GM12878 (cell line): ENCODE results near the gene APOA5. TPM values are rescaled to one million over a fixed set of nuclear protein-coding genes. Genes with fewer than 3 reads are reported as not detected.

ENCODE experiments used
- ATF3 ChIP-seq: IDR thresholded peaks from 2 replicates; pipeline ENCODE4 v1.6.1; 2011; ENCODE audit warnings: low read depth, mild to moderate bottlenecking, low read length, moderate library complexity, borderline replicate concordance; ENCODE audit errors: extremely low read depth
- BCL3 ChIP-seq: IDR thresholded peaks from 2 replicates; pipeline ENCODE4 v1.6.1; 2011; ENCODE audit warnings: borderline replicate concordance, low read depth, mild to moderate bottlenecking, moderate library complexity, low read length; ENCODE audit not compliant: insufficient read depth, poor library complexity, severe bottlenecking
- BHLHE40 ChIP-seq, 2 experiments: fragments of 450-650 bp in 1 of 2; IDR thresholded peaks; 2 replicates each; pipeline ENCODE4 v1.6.1; 2011 to 2017; ENCODE audit warnings: low read depth in 2 of 2, borderline replicate concordance in 1 of 2, improper control_type of control experiment in 1 of 2, low read length in 1 of 2, mild to moderate bottlenecking in 1 of 2
- FOXM1 ChIP-seq: IDR thresholded peaks from 2 replicates; pipeline ENCODE4 v1.6.1; 2012; ENCODE audit warnings: low read depth, mild to moderate bottlenecking, inconsistent platforms, low read length, moderate library complexity
- GABPA ChIP-seq: IDR thresholded peaks from 2 replicates; pipeline ENCODE4 v1.6.1; 2014; ENCODE audit warnings: antibody characterized with exemption, low read depth, mild to moderate bottlenecking, inconsistent platforms
- IKZF1 ChIP-seq: fragments of 450-650 bp; conservative IDR thresholded peaks from 2 replicates; pipeline ENCODE4 v1.6.1; 2017; ENCODE audit warnings: antibody characterized with exemption, mild to moderate bottlenecking
- MTA2 ChIP-seq: fragments of 450-650 bp; IDR thresholded peaks from 2 replicates; pipeline ENCODE4 v1.6.1; 2016; ENCODE audit warnings: low read depth, mild to moderate bottlenecking, moderate library complexity
- POLR2AphosphoS2 ChIP-seq: IDR thresholded peaks from 2 replicates; pipeline ENCODE4 v1.6.1; 2011; ENCODE audit warnings: low read depth, mild to moderate bottlenecking, low read length, improper control_type of control experiment, moderate library complexity
- POU2F2 ChIP-seq: IDR thresholded peaks from 3 replicates; pipeline ENCODE4 v1.6.1; 2011; ENCODE audit warnings: low read depth, mild to moderate bottlenecking, low read length, borderline replicate concordance
- RAD21 ChIP-seq: IDR thresholded peaks from 2 replicates; pipeline ENCODE4 v1.6.1; 2011; ENCODE audit warnings: mild to moderate bottlenecking, low read depth, low read length, moderate library complexity; ENCODE audit not compliant: insufficient read depth
- RBBP5 ChIP-seq: fragments of 200-600 bp; sonication (generic); conservative IDR thresholded peaks from 2 replicates; pipeline ENCODE4 v1.6.1; 2016
- RELA ChIP-seq: fragments of 450-650 bp; IDR thresholded peaks from 2 replicates; pipeline ENCODE4 v1.8.0; 2014; ENCODE audit warnings: borderline replicate concordance; ENCODE audit not compliant: partially characterized antibody
- RUNX3 ChIP-seq: IDR thresholded peaks from 2 replicates; pipeline ENCODE4 v1.6.1; 2012; ENCODE audit warnings: low read length, inconsistent platforms
- SIX5 ChIP-seq: IDR thresholded peaks from 2 replicates; pipeline ENCODE4 v1.6.1; 2011; ENCODE audit warnings: mild to moderate bottlenecking, low read depth, low read length, moderate library complexity; ENCODE audit not compliant: severe bottlenecking
- SMAD1 ChIP-seq: fragments of 450-650 bp; IDR thresholded peaks from 2 replicates; pipeline ENCODE4 v1.6.1; 2018; ENCODE audit warnings: mild to moderate bottlenecking, low read depth; ENCODE audit not compliant: partially characterized antibody
- STAT3 ChIP-seq: IDR thresholded peaks from 2 replicates; pipeline ENCODE4 v1.6.1; 2011; ENCODE audit warnings: low read depth, low read length, improper control_type of control experiment
- TAF1 ChIP-seq: IDR thresholded peaks from 2 replicates; pipeline ENCODE4 v1.6.1; 2011; ENCODE audit warnings: mild to moderate bottlenecking, low read depth, low read length, borderline replicate concordance
- ZNF622 ChIP-seq: fragments of 450-650 bp; IDR thresholded peaks from 2 replicates; pipeline ENCODE4 v1.6.1; 2017; ENCODE audit warnings: mild to moderate bottlenecking, inconsistent platforms
- ZSCAN29 ChIP-seq: fragments of 450-650 bp; IDR thresholded peaks from 2 replicates; pipeline ENCODE4 v1.6.1; 2017; ENCODE audit warnings: mild to moderate bottlenecking, moderate library complexity
- polyA plus RNA-seq, 11 experiments: library from polyadenylated mRNA; depleted of rRNA in 4 of 11; unstranded in 6 of 11; stranded (reverse) in 5 of 11; fragments of >200 nt; fragmentation: Nextera tagmentation in 4 of 11; fragmentation: Illumina TruSeq in 1 of 11; extraction: Ambion mirVana in 4 of 11; extraction: Trizol in 1 of 11; gene quantifications; 1 replicate in 1 of 11; 2 replicates in 10 of 11; pipeline versions ENCODE4 v1.2.1 to v1.2.3, GENCODE V29; 2011 to 2016; ENCODE audit warnings: inconsistent platforms in 2 of 11, missing spikeins in 2 of 11, low read depth in 1 of 11
- total RNA-seq, 4 experiments: library from RNA; depleted of rRNA in 3 of 4; stranded (reverse); fragments of >200 nt in 3 of 4; fragmentation: Illumina TruSeq in 1 of 4; extraction: Trizol in 1 of 4; gene quantifications; 2 replicates each; pipeline versions ENCODE4 v1.2.1 to v1.2.3, GENCODE V29; 2013 to 2021
- TF ChIP-seq, protein P1 (sequence below): fragments of 450-650 bp; IDR thresholded peaks from 2 replicates; pipeline ENCODE4 v1.6.1; 2017; ENCODE audit warnings: antibody characterized with exemption, mild to moderate bottlenecking, moderate library complexity
- TF ChIP-seq, protein P2 (sequence below): fragments of 450-650 bp; IDR thresholded peaks from 2 replicates; pipeline ENCODE4 v1.6.1; 2016; ENCODE audit warnings: mild to moderate bottlenecking, moderate library complexity, borderline replicate concordance

APOA5 gene
- total and polyA plus RNA-seq, 10 of the 15 experiments (the other 5 are each of a cell fraction or from before 2014, with no cell fraction given) = 0.15 TPM; not detected in 9

DNA sequence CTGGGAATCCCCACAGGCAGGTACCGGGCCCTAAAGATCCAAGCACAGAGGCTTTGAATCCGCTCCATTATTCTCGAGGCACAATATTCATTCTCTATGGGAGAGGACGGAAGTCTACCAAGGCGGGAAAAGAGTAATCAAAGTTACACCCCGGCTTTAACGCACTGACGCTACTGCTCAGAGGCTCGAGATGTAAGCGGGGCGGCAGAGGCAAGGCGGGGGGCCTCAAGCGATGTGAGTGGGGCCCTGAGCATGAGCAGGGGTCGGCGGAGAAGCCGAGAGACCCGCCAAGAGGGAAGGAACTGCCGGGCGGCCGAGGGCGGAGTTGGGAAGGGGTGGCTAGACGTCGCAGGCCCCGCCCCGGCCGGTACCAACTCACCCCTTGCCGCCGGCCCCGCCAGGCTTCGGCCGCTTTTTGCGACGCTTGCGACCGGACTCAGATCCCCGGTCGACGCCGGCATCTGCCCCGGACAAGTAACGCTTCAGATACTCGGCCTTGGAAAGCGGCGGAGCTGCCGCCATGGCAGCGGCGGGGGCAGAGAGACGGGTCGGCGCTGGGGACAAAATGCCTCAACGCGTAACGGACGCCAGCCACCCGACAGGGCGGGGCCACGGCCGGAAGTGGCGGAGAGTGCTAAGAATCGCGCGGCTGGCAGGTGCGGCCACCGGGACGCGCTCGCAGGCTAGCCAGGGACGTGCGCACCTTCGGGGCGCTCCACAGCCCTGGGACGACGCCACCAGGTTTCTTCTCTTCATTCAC is 19.1 kb downstream of the APOA5 start, which contains the start of gene BUD13 (continued):
- TF ChIP-seq ATF3 (no peak), POU2F2 (peak; percentile 30; the same call in 1 of the 3 replicates), TAF1 (peak; percentile 79), BHLHE40 (IDR thresholded peaks at IDR 0.05; ENCODE audit: borderline replicate concordance in 1 of 2, low read depth in 2 of 2, low read length in 1 of 2) (peak; percentile 80 to 94), IKZF1 (peak; percentile 87), GABPA (peak; percentile 71), POLR2AphosphoS2 (no peak; the same call in 1 of the 2 replicates), FOXM1 (no peak), RBBP5 (peak; percentile 88; the same call in 1 of the 2 replicates), ZSCAN29 (no peak), SIX5 (peak; percentile 41), BCL3 (peak; percentile 53), STAT3 (no peak), MTA2 (no peak), RELA (peak; percentile 73), RAD21 (no peak), ZNF622 (no peak), SMAD1 (no peak), RUNX3 (peak; percentile 72)
- TF ChIP-seq, protein P1, sequence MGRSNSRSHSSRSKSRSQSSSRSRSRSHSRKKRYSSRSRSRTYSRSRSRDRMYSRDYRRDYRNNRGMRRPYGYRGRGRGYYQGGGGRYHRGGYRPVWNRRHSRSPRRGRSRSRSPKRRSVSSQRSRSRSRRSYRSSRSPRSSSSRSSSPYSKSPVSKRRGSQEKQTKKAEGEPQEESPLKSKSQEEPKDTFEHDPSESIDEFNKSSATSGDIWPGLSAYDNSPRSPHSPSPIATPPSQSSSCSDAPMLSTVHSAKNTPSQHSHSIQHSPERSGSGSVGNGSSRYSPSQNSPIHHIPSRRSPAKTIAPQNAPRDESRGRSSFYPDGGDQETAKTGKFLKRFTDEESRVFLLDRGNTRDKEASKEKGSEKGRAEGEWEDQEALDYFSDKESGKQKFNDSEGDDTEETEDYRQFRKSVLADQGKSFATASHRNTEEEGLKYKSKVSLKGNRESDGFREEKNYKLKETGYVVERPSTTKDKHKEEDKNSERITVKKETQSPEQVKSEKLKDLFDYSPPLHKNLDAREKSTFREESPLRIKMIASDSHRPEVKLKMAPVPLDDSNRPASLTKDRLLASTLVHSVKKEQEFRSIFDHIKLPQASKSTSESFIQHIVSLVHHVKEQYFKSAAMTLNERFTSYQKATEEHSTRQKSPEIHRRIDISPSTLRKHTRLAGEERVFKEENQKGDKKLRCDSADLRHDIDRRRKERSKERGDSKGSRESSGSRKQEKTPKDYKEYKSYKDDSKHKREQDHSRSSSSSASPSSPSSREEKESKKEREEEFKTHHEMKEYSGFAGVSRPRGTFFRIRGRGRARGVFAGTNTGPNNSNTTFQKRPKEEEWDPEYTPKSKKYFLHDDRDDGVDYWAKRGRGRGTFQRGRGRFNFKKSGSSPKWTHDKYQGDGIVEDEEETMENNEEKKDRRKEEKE = no peak
- TF ChIP-seq, protein P2, sequence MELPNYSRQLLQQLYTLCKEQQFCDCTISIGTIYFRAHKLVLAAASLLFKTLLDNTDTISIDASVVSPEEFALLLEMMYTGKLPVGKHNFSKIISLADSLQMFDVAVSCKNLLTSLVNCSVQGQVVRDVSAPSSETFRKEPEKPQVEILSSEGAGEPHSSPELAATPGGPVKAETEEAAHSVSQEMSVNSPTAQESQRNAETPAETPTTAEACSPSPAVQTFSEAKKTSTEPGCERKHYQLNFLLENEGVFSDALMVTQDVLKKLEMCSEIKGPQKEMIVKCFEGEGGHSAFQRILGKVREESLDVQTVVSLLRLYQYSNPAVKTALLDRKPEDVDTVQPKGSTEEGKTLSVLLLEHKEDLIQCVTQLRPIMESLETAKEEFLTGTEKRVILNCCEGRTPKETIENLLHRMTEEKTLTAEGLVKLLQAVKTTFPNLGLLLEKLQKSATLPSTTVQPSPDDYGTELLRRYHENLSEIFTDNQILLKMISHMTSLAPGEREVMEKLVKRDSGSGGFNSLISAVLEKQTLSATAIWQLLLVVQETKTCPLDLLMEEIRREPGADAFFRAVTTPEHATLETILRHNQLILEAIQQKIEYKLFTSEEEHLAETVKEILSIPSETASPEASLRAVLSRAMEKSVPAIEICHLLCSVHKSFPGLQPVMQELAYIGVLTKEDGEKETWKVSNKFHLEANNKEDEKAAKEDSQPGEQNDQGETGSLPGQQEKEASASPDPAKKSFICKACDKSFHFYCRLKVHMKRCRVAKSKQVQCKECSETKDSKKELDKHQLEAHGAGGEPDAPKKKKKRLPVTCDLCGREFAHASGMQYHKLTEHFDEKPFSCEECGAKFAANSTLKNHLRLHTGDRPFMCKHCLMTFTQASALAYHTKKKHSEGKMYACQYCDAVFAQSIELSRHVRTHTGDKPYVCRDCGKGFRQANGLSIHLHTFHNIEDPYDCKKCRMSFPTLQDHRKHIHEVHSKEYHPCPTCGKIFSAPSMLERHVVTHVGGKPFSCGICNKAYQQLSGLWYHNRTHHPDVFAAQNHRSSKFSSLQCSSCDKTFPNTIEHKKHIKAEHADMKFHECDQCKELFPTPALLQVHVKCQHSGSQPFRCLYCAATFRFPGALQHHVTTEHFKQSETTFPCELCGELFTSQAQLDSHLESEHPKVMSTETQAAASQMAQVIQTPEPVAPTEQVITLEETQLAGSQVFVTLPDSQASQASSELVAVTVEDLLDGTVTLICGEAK = peak; percentile 36; the same call in 1 of the 2 replicates
